ENCODE data around the gene NOC4L. TPM values are rescaled to one million over a fixed set of nuclear protein-coding genes. Genes with fewer than 3 reads are reported as not detected.

NOC4L gene
- total RNA-seq, 1 experiment from 2014 or later: 41.4 TPM

- peaks cover 43% of the 10 kb centered on the region for H3K36me3 Mint-ChIP-seq
- TF ChIP-seq ZNF512 (CRISPR knock-in tag; IDR thresholded peaks at IDR 0.05; ENCODE audit: borderline replicate concordance): no peak
- no peak for TF ChIP-seq SMAD3 (CRISPR knock-in tag; IDR thresholded peaks at IDR 0.05; ENCODE audit: borderline replicate concordance)
- TF ChIP-seq, protein P1, sequence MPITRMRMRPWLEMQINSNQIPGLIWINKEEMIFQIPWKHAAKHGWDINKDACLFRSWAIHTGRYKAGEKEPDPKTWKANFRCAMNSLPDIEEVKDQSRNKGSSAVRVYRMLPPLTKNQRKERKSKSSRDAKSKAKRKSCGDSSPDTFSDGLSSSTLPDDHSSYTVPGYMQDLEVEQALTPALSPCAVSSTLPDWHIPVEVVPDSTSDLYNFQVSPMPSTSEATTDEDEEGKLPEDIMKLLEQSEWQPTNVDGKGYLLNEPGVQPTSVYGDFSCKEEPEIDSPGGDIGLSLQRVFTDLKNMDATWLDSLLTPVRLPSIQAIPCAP (CRISPR knock-in tag; IDR thresholded peaks at IDR 0.05): no peak
- TF ChIP-seq NR2C2 (CRISPR knock-in tag; IDR thresholded peaks at IDR 0.05): no peak
- no peak for TF ChIP-seq USF1 (CRISPR knock-in tag; IDR thresholded peaks at IDR 0.05)
- no peak for TF ChIP-seq CREB1 (CRISPR knock-in tag; IDR thresholded peaks at IDR 0.05)
- TF ChIP-seq, protein P2, sequence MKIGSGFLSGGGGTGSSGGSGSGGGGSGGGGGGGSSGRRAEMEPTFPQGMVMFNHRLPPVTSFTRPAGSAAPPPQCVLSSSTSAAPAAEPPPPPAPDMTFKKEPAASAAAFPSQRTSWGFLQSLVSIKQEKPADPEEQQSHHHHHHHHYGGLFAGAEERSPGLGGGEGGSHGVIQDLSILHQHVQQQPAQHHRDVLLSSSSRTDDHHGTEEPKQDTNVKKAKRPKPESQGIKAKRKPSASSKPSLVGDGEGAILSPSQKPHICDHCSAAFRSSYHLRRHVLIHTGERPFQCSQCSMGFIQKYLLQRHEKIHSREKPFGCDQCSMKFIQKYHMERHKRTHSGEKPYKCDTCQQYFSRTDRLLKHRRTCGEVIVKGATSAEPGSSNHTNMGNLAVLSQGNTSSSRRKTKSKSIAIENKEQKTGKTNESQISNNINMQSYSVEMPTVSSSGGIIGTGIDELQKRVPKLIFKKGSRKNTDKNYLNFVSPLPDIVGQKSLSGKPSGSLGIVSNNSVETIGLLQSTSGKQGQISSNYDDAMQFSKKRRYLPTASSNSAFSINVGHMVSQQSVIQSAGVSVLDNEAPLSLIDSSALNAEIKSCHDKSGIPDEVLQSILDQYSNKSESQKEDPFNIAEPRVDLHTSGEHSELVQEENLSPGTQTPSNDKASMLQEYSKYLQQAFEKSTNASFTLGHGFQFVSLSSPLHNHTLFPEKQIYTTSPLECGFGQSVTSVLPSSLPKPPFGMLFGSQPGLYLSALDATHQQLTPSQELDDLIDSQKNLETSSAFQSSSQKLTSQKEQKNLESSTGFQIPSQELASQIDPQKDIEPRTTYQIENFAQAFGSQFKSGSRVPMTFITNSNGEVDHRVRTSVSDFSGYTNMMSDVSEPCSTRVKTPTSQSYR (CRISPR knock-in tag; IDR thresholded peaks at IDR 0.05): no peak
- no peak for TF ChIP-seq MYBL2 (CRISPR knock-in tag; IDR thresholded peaks at IDR 0.05)
- CTCF ChIA-PET: interaction anchor here (1.1 kb wide), 1 partner anchor 22 kb away, joined by 7 read pairs; no protein-coding TSS in a partner anchor
- ATAC-seq (no peak), DNase-seq (ENCODE audit: low spot score) (no peak)
- peaks cover 36% of the 10 kb centered on the region for H3K27me3 Mint-ChIP-seq (ENCODE audit: low read depth)
- no peaks in the 10 kb centered on the region for H3K4me1 Mint-ChIP-seq
- POLR2A ChIA-PET: no interaction called here
- H3K27ac Mint-ChIP-seq: no peak overlapping the region
- H3K4me3 Mint-ChIP-seq: no peak overlapping the region
- peaks cover 46% of the 10 kb centered on the region for H3K9me3 Mint-ChIP-seq
Measured at GRCh38 chr12:132131952-132132351, 12.3 kb upstream of the NOC4L start.

- DNase-seq (ENCODE audit: low spot score): no peak
- peaks cover 39% of the 10 kb centered on the region for H3K9me3 Mint-ChIP-seq
- no peak overlapping the region for H3K27ac Mint-ChIP-seq
- peaks cover 43% of the 10 kb centered on the region for H3K27me3 Mint-ChIP-seq (ENCODE audit: low read depth)
- peak; percentile 23; the same call in 1 of the 2 replicates for ATAC-seq
- ChIA-PET CTCF (interaction anchor here (0.6 to 1.1 kb wide), 2 partner anchors 21 to 30 kb away, joined by 3 to 7 read pairs; no protein-coding TSS in a partner anchor), POLR2A (no interaction called here)
- H3K4me3 Mint-ChIP-seq: no peak overlapping the region
- peaks cover 34% of the 10 kb centered on the region for H3K36me3 Mint-ChIP-seq
- no peaks in the 10 kb centered on the region for H3K4me1 Mint-ChIP-seq
- TF ChIP-seq, protein P3, sequence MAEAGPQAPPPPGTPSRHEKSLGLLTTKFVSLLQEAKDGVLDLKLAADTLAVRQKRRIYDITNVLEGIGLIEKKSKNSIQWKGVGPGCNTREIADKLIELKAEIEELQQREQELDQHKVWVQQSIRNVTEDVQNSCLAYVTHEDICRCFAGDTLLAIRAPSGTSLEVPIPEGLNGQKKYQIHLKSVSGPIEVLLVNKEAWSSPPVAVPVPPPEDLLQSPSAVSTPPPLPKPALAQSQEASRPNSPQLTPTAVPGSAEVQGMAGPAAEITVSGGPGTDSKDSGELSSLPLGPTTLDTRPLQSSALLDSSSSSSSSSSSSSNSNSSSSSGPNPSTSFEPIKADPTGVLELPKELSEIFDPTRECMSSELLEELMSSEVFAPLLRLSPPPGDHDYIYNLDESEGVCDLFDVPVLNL (CRISPR knock-in tag; IDR thresholded peaks at IDR 0.05; ENCODE audit: borderline replicate concordance, low read depth): no peak
- no peak for TF ChIP-seq USF1 (CRISPR knock-in tag; IDR thresholded peaks at IDR 0.05)
- no peak for TF ChIP-seq HMGA2 (CRISPR knock-in tag; IDR thresholded peaks at IDR 0.05)
- TF ChIP-seq ESRRA (CRISPR knock-in tag; IDR thresholded peaks at IDR 0.05; ENCODE audit: borderline replicate concordance): no peak
- TF ChIP-seq ZNF121 (CRISPR knock-in tag; IDR thresholded peaks at IDR 0.05): no peak
- no peak for TF ChIP-seq RELA (CRISPR knock-in tag; IDR thresholded peaks at IDR 0.05; ENCODE audit: borderline replicate concordance)
- TF ChIP-seq NFE2L1 (CRISPR knock-in tag; IDR thresholded peaks at IDR 0.05): no peak
- TF ChIP-seq TEAD4 (CRISPR knock-in tag; IDR thresholded peaks at IDR 0.05): no peak
- TF ChIP-seq SP1 (CRISPR knock-in tag; conservative IDR thresholded peaks at IDR 0.05): no peak
- no peak for TF ChIP-seq PRRX2 (CRISPR knock-in tag; IDR thresholded peaks at IDR 0.05)
- no peak for TF ChIP-seq NR2C2 (CRISPR knock-in tag; IDR thresholded peaks at IDR 0.05)
- TF ChIP-seq, protein P4, sequence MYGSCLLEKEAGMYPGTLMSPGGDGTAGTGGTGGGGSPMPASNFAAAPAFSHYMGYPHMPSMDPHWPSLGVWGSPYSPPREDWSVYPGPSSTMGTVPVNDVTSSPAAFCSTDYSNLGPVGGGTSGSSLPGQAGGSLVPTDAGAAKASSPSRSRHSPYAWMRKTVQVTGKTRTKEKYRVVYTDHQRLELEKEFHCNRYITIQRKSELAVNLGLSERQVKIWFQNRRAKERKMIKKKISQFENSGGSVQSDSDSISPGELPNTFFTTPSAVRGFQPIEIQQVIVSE (CRISPR knock-in tag; IDR thresholded peaks at IDR 0.05; ENCODE audit: borderline replicate concordance): no peak
- TF ChIP-seq FOXP4 (CRISPR knock-in tag; IDR thresholded peaks at IDR 0.05): no peak
- no peak for TF ChIP-seq NR3C1 (CRISPR knock-in tag; conservative IDR thresholded peaks at IDR 0.05; ENCODE audit: low read depth)
- no peak for TF ChIP-seq OVOL2 (CRISPR knock-in tag; IDR thresholded peaks at IDR 0.05; ENCODE audit: borderline replicate concordance)
- TF ChIP-seq, protein P5, sequence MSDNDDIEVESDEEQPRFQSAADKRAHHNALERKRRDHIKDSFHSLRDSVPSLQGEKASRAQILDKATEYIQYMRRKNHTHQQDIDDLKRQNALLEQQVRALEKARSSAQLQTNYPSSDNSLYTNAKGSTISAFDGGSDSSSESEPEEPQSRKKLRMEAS (CRISPR knock-in tag; IDR thresholded peaks at IDR 0.05): no peak
- TF ChIP-seq MXD4 (CRISPR knock-in tag; IDR thresholded peaks at IDR 0.05; ENCODE audit: borderline replicate concordance): no peak
Measured at GRCh38 chr12:132132609-132133430, 11.4 kb upstream of the NOC4L start.
